Measurements from ENCODE around the gene ARL5B. TPM values are rescaled to one million over a fixed set of nuclear protein-coding genes. Genes with fewer than 3 reads are reported as not detected.

Gene ARL5B
- total RNA-seq, 4 donors from 2014 or later, result 5.8 to 6.7 (median 6.4) TPM

Other genes with a start within 250 kb of the ARL5B start
- gene NSUN6, start 7.8 kb upstream of the ARL5B start, total RNA-seq, result 1 to 10 TPM; 2.4 to 3.8 (median 2.9) TPM